Dermis lymphatic vessel endothelial cell (primary cell): ENCODE measurements around the gene PRKCI. TPM values are rescaled to one million over a fixed set of nuclear protein-coding genes. Genes with fewer than 3 reads are reported as not detected.

Experiments
- total RNA-seq: library from RNA; depleted of rRNA; stranded (reverse); fragments of >200 nt; gene quantifications from 2 replicates; pipeline ENCODE4 v1.2.1, GENCODE V29; 2014

Gene PRKCI
- total RNA-seq: 20.6 and 25.0 TPM in 2 replicates

GRCh38 chr3:170221924-170222646, at the start of gene PRKCI:
PRKCI (plus strand) TSS chr3:170222424; CDS start chr3:170222670, 246 bp downstream.

DNA sequence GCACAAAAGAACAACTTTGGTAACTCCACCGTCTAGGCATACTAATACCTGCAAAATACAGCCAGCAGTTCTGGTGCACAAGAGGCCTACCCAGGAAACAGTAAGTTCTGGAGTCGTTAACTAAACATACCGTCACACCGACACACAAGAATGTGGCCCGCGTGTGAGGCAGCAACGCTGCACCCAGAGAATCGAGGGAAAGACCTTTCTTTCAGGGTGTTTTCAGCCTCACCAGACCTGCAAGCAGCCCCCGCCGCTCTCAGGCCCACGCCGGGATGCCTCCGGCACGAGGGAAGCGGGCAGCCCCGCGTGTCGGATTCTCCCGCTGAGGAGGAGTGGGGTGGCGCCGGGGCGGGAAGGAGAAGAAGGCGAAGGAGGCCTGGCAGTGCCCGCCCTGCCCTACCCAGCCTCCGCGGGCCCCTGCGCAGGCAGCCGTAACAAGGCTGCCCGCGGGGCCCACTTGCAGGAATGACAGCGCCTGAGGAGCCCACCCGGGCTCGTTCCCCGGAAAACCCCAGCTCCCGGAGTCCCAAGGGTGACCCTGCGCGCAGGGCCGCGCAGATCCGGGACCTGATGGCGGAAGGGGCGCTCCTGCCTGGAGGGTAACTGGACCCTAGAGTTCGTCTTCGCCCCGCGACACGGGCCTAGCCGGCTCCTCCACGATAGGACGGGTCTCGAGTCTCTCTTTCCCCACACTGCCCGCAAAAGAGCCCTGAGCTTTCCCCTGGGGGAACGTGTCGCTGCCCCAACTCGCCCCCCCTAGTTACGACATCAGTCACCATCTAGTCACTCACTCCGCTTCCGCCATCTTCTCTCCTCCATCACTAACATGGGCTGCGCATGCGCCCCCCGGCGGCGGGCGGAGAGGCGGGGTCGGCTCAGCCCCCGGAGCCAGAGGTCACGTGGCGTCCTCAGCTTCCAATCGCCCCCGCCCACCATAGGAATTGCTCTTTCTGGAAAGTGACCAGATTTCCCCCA, 41.0 kb upstream of the PRKCI start, which contains the start of gene PHC3:
TSS of gene PHC3 (minus strand) at position 826 of the 978 bp plus-strand sequence. CDS start at position 808, 18 bp downstream.

Other genes starting within 250 kb of the PRKCI start
- 1.2 TPM in 2 replicates for gene GPR160, start 184.4 kb upstream of the PRKCI start, total RNA-seq
- 15.8 and 18.0 TPM in 2 replicates for gene PHC3, start 40.7 kb upstream of the PRKCI start, total RNA-seq
- gene SKIL, start 135.3 kb downstream of the PRKCI start, total RNA-seq: 65.1 and 122 TPM in 2 replicates
- 47.5 and 90.1 TPM in 2 replicates for gene CLDN11, start 196.4 kb downstream of the PRKCI start, total RNA-seq